Measurements from ENCODE around the gene KLHL30.
A peak's percentile ranks its signal among the peaks of the same experiment; 100 is the strongest.
"Not testable (repeated sequence)": the region's sequence is repeated elsewhere in the genome, so short reads cannot be mapped to it uniquely, and the experiment has no call there.

KLHL30 gene

DNA sequence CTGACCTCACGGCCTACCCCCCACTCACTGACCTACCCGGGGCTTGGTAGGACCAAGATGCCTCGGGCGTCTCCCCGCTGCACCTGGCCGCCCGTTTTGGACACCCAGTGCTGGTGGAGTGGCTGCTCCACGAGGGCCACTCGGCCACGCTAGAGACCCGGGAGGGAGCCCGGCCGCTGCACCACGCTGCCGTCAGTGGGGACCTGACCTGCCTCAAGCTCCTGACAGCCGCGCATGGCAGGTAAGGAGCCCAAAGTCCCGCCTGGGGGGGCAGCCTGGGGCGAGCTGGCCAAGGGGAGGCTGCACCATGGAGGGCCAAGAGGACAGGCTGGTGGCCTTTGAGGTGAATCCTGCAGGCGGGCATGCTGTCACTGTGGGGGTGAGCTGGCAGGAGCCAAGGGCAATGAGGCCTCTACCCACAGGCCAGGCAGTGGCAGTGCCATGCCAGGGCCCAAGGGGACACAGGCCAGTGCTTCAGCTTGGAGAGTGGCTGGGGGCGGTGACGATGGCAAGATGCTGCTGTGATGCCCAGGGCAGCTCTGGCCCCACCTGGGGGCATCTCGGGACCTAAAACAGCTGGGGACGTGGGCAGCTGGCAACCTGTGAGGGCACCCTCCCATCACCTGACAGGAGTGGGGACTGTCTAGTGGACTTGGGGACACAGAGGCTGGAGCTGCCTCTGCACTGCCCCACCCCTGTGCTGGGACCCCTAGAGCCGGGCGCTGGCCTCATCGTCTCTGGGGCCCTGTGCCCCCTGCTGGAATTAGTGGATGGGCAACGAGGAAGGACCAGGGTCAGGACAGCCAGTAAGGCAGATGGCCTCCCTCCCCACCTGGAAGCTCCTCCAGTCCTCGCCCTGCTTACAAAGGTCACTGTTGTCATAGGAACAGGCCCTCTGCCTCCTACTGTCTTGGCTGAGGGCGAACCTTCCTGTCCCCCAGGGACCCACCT is 36.3 kb upstream of the KLHL30 start:
- no peak for DNase-seq

DNA sequence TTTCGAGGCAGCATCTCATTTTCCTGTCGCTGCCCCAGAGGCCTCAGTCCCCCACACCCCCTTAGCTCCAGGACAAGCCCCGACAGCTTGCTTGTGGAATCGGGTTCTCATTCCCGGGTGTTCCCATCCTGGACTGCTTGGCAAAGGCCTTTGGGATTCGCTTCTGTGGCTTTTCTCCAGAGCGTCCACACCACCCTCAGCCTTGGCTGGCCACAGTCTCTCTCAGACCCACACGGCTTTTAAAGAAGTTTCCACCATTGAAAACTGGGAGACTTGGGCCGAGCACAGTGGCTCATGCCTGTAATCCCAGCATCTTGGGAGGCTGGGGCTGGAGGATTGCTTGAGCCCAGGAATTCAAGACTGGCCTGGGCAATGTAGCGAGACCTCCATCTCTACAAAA is 35.6 kb upstream of the KLHL30 start:
- no peak for DNase-seq

DNA sequence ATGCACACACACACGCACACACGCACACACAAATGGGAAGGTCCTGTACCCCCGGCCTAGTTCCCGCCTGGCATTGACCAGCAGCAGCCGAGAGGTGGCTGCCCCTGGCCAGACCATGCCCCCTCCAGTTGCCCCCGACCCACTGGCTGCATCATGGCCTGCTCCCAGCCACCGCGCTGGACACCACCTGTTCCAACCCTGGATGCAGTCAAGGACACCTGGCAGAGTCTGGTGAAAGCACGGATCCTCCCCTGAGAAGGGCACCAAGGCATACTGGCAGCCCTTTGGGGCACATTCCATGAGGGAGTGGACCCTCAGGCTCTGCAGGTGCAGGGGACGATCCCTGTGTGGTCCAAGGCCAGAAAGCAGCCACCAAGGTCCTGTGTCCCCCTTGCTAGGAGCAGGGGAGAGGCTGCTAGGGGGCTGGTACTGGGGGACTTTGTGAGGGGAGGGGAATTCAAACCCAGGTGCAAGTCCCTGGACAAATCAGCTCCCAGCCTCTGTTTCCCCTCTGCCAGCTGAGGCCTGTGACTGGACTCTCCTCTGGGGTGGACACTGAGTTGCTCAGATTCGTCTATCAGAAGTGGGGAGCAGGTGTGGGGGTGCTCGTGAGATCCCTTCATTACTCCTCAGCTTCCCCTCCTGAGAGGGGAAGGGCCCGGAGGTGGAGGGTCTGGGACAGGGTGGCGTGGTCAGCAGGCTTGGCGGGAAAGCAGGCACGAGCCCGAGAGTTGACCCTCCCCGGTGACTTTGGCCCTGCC is 34.8 kb upstream of the KLHL30 start:
- no peak for DNase-seq

DNA sequence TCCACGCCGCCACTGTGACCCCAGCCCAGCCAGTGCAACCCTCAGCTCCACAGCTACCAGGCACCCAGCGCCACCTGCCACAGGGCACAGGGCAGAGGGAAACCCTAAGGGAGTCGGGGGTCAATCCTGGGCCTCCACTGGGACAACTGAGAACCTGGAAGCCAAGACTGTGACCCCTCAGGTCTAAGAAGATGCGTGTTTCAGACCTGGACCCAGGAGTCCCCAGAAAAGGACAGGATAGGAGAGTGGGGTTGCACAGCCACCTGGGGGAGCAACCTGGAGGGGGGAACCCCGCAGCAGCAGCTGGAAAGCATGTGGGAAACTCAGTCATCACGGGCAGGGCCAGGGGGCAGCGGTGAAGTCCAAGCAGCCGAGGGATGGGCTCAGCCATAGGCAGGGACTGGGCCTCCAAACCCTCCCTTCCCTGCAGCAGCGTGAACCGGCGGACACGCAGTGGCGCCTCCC is 34.2 kb upstream of the KLHL30 start:
- DNase-seq: no peak

DNA sequence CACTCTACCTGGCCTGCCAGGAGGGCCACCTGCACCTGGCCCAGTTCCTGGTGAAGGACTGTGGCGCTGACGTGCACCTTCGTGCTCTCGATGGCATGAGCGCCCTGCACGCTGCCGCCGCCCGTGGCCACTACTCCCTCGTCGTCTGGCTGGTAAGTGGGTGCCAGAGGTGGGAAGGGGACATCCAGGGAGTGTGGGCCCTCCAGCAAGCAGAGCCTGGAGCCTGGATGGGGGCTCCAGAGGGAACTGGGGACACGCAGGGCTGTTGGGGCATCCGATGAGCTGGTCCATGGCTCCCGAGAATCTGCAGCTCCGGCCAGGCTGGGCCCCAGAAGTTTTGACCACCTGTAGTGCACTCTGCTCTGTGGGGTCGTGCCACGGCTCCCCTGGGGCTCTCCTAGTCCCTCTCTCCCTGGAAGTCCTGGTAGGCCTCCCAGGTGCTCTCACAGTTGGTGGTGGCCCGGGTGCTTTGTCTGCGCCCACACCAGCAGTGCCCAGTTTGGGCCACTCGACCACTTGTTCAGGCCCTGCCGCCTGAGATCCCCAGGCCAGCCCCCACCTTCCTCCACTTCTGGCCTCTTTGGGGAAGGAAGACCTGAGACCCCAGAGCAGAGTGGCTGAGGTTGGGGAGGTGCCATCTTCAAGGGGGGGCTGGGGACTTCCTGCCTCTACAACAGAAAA is 33.6 kb upstream of the KLHL30 start:
- no peak for DNase-seq

DNA sequence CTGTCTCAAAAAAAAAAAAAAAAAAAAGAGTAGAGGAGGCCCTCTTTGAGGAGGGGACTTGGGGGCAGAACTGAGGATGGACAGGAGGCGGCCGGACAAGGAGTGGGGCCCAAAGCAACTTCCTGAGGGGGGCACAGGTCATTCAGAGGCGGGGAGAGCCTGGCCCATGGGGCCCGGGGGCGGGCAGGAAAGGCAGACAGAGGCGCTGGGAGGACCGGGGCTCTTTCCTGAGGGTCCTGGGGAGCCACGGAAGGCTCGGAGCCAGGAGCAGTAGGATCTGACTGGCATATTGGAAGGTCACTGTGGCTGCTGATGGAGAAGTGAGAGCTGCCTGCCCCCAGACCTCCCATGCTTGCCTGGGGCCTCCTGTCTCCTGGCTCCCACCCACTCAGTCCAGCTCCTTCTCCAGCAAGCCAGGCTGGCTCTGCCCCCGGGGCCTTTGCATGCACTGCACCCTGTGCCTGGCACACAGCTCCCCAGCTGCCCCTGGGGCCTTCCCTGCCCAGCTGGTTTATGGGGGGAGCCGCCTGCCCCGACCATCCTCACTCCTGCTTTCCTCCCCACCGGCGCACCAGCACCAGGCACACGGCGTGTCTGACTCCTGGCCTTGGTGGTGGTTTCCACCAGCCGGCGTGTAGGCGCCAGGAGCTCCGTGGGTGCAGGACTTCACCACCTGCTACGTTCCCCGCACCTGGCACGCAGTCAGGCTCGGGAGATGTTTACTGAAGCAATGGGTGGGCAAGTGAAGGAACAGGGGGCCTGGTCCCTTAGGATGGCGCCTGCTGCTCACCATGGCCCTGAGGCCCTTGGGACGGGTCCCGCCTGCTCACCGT is 32.7 kb upstream of the KLHL30 start:
- DNase-seq: no peak

DNA sequence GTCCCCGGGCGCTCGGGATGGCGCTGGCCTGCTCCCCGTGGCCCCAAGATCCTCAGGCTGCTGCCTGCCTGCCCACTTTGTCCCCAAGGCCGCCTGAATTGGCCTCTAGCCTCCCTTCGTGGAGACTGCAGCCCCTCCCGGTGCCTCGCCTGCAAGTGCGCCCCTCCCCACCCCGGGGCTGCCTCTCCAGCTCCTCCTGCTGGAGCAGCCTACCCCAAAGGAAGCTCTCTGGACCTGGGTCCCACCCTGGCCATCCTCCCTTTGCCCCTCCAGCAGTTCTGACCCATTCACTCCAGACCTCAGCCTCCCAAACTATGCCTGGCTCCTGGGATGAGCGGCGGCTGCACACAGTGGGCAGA is 32.1 kb upstream of the KLHL30 start:
- no peak for DNase-seq

DNA sequence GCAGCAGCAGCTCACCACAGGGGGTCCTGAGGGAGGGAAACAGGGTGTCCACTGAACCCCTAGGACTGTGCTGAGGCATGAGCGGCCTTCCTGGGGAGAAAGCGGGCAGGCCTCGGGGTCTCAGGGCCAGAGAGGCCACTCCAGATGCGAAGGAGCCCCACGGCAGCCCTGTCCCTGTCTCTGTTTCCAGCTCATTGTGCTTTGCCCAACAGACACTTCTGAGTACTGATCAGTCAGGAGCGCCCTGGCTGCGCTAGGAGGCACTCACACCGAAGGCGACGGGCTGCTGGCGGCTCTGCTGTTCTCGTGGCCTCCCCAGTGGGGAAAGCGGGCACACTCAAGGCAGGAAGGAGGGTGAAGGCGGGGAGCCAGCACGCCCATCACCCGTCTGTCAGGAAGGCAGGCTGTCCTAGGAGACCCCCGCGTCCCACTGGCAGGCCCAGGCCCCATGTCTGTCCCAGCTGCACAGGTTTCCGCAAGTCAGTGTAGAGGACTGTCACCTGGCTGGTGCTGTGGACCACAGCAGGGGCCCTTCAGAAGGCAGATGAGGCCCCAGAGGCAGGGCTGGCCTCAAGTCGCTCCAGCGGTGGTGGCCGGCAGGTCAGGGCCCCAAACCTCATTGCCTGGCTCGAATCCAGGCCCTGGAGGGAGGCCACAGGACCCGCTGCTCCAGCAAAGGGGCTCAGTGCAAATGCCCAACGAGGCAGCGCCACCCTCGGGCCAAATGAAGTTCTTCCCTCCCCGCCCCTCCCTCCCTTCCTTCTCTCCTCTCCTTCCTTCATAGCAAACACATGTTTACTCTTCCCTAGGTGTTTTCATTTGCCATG is 31.6 kb upstream of the KLHL30 start:
- DNase-seq: no peak

DNA sequence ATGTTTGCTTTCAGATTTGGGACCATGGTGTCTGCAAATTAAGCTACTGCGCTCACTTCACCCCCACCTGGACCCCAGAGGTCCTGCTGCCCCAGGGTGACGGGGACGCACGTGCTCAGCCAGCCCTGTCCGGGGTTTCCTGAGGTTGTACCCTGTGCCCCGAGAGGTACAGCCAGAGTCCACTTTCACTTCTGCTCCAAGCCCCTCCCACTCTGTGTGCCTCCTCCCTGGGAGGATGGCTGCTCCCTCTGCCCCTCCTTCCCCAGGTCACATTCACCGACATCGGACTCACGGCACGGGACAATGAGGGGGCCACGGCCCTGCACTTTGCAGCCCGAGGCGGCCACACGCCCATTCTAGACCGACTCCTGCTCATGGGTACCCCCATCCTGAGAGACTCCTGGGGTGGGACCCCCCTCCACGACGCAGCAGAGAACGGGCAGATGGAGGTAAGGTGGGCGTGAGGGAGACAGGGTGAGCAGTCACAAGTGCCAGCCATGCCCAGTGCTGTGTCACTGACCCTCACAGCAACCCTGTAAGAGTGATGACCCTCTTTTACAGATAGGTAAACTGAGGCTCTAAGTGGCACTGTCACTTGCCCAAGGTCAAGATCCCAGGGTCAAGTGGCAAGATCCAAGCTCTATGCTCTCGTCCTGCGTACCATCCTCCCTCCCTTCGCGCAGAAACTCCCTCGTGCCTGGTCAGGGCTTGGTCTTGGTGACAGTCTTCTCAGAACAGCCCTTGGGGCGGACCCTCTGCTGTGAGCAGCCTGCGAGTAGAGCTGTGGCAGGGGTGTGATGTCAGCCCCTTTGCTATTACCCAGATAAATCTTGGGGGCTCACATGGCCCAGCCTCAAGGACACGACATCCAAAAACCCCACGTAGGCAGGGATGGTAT is 30.7 kb upstream of the KLHL30 start:
- DNase-seq: no peak

DNA sequence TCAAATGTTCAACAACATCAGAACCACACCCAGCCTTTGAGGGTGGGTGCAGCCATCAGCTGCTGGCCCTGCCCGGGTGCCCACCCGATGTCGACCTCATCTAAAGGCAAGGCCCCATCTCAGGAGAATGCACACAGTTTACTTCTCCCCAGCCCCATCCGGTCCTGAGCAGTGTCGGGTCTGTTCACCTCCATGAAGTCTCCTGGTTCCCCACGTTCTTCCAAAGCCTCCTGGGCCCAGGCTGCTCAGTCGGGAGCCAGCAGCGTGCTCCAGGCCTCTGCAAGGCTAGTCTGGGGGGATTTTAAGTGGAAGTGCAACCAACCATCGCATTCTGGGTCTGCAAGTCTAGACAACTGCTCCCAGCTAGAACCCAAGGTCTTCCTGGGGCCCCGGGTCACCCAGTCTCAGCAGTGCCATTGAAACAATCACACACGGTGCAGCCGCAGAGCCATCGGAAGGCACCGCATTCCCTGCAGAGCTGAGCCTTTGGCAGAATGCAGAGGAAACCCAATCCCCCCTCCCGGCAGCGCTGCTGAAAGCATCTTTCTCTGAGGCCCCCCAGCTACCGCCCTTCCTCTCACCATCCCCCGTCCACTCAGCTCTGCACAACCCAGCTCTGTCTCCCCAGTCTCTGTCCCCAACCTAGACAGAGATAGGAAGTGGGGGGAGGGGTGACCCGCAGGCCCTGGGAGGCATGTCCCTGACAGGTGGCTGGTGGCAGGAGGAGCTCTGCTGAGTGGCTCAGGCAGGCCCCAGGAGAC is 29.9 kb upstream of the KLHL30 start:
- DNase-seq: peak; percentile 57

DNA sequence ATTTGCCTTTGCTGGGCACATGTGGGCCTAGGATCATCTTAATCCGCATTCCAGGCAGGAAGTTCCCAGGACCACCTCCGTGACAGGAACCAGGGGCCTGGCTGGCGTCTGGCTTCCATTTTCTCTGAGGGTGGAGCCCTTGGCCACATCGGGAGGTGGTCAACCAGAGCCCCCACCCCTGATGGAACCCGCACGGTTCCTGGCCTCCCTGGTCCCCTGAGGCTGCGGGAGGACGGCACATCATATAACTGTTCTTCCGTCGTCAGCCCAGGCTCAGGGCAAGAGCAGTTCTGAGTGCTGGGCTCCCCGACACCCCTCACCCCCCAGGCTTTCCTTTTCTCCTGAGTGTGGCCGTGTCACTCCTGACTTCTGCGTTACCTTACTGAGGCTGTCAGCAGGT is 24.9 kb upstream of the KLHL30 start:
- DNase-seq: no peak

DNA sequence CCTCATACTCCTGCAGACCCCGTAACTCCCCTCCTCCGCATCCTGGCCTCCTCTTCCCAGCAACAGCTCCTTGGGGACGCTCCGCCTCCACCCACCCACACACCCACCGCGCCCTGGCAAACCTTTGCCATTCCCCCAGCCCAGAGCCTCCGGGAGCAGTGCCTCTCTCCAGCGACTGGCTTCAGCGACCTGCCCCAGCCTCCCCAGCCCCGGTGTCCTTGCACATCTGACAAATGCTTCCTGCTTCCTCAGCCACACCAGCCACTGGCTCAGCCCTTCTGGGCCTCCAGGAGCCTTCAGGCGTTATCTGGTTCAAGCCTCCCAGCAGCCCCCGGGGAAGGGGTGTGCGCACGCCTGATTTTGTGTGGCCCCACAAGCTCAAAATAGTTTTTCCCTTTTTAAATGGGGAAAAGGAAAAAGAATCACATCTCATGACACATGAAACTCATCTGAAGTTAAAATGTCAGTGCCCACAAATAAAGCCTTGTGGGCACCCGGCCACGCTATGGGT is 24.1 kb upstream of the KLHL30 start:
- DNase-seq: no peak

DNA sequence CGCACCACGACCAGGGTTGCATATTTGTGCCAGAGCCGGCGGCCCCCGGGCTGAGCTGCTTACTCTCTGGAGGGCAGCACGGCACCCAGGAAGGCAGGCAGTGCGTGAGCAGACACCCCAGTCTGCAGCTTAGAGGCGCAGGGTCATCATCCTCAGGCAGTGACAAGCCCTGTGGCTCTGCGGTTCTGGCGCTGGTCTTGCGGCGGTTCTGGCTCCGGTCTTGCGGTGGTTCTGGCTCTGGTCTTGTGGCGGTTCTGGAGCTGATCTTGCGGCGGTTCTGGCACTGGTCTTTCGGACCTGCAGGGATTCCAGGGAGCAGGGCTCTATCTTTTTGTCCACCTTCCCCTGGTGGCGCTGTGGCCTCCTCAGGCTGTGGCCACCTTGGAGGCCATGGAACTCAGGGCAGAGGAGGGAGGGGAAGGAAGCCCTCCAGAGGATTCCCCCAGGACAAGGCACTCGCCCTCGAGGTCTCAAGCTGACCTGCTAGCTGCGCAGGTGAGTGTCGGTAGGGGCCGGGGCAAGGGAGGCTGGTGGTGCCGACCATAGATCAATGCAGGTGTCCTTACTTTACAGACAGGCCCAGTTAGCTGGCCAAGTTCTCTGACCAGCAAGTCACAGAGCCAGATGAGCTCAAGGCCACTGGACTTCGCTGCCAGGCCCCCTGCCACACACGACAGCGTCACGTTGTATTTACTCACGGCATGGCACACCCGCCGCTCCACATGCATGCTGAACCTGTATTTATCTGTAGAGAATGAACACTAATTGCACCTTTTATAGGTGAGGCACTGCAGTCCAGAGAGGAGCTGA is 23.4 kb upstream of the KLHL30 start:
- DNase-seq: no peak

DNA sequence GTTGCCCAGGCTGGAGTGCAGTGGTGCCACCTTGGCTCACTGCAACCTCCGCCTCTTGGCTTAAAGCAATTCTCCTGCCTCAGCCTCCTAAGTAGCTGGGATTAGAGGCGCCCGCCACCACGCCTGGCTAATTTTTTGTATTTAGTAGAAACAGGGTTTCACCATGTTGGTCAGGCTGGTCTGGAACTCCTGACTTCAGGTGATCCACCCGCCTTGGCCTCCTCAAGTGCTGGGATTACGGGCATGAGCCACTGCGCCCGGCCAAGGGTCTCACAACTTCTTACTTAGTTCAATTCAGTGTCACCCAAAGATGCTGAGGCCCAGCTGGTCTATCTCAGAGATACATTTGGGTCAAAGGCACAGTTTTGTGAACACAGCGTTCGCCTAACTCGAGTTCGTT is 22.8 kb upstream of the KLHL30 start:
- not testable (repeated sequence) for DNase-seq

DNA sequence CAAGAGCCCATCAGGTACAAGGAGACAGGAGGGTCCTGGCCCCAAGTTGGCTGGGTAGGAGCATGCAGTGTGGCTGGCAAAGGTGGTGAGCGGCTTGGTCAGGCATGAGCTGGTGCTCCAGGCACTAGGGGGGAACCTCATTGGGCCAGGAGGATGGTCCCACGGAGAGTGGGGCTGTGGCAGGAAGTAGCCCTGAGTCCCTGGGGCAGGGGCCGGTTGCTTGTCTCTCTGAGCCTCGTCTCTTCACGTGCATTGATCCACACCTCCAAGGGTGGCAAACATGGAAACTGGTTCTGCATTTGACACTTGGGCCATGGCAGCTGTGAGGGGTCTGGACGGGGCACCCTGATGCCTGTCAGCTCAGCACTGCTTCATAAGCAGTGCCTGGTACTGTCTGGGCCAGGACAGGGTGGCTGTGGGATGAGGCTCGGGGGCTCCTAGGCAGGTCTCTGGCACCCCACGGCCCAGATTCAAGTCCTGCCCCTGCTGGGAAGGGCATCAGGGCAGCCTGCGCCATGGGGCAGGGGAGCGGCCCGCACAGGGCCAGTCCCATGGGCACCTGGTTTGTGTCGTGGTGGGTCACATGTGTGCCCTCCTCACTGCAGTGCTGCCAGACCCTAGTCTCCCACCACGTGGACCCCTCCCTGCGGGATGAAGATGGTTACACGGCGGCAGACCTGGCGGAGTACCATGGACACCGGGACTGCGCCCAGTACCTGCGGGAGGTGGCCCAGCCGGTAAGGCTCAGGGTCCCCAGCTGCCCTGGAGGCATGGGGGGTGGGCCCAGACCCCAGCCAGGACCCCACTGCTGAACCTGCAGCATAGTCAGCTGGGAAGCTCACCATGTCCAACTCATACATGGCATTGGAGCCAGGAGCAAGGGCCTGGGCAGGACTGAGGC is 21.9 kb upstream of the KLHL30 start:
- no peak for DNase-seq

DNA sequence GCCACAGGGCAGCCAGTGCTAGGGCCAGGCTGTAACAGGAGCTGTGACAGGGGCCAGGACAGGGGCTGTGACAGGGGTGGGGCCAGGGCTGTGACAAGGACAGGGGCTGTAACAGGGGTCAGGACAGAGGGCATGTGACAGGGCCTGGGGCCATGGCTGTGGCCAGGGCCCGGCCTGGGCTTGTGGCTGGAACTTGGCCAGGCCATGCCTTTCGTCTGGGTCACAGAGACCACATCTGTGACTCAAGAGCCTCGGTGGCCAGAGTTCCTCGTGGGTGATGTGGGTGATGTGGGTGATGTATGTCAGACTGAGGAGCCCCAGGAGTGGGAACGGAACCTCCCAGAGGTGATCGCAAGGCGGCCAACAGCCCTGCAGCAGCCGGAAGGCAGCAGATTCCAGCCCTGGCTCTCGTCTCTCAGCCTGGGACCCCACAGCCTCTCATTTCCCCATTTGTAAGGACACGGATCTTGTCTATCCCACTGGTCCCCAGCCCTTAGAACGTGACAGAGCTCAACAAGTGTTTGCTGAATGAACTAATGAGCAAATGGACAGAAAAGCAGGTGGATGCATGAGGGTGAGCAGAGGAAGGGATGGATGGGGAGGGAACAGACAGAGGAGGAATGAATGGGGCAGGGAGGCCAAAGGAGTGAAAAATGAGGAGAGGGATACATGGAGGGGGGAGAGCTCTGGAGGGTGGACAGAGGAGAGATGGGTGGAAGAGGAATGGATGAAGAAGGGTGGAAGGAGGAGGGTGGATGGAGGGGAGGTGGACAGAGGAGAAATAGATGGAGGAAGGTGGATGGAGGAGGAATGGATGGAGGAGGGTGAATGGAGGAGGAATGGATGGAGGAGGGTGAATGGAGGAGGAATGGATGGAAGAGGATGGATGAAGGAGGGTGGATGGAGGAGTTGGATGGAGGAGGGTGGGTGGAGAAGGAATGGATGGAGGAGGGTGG is 21.0 kb upstream of the KLHL30 start:
- no peak for DNase-seq
